ENCODE measurements around the gene DVL3. TPM values are rescaled to one million over a fixed set of nuclear protein-coding genes. Genes with fewer than 3 reads are reported as not detected.
"Not testable (repeated sequence)": the region's sequence is repeated elsewhere in the genome, so short reads cannot be mapped to it uniquely, and the experiment has no call there.

The DVL3 gene
- total RNA-seq, 4 donors from 2014 or later = 45.2 to 86.5 (median 66.1) TPM

DNA sequence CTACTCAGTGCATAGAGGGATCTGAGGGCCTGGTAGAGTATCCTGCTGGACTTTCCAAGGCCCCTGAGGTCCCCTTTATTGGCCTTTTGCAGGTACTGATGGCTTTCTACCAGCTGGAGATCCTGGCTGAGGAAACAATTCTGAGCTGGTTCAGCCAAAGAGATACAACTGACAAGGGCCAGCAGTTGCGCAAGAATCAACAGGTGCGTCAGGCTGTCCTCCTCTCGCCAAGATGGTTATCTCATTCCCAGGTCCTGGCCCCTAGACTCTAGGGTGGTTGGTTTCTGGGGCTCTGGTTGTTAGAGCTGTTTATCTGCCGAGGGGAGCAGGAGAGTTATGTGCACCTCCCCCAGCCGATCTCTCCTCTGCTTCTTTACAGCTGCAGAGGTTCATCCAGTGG is 10.7 kb upstream of the DVL3 start:
- H3K36me3 ChIP-seq = peaks cover 6 to 74% (median 20%) of the 10 kb centered on the region in 3 donors
- H3K4me3 ChIP-seq = no peak overlapping the region
- H3K27me3 ChIP-seq = no peaks in the 10 kb centered on the region
- DNase-seq (ENCODE audit: low spot score in 2 of 2) = no peak
- no peak overlapping the region for H3K27ac ChIP-seq
- H3K9me3 ChIP-seq = no peaks in the 10 kb centered on the region
- WGBS, 2 donors = 80 to 81% methylated on average over 5 of the region's 5 CpGs
- TF ChIP-seq EP300 (IDR thresholded peaks at IDR 0.05) = no peak
- no peak for TF ChIP-seq POLR2A (IDR thresholded peaks at IDR 0.05)
- TF ChIP-seq CTCF (IDR thresholded peaks at IDR 0.05) = no peak
- peaks cover 0 to 8% (median 0%) of the 10 kb centered on the region in 4 donors for H3K4me1 ChIP-seq

DNA sequence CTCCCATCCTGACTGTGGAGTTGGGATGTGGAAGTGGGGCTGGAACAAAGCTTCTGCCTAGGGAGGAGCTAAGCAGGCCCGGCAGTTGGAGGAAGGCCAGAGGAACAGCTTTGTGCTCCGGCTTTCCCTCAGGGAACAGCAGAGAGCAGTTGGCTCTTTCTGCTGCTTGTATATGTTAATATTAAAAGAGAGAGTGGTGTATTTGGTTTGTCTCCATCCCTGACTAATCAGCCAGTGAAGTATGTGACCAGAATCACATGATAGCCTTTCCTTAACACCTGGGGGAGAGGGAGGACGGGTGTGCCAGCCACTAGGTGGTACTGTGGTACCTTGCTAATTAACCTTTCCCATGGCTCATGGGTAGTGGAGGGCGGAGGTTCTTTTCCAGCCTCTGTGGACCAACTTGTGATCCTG is 10.1 kb upstream of the DVL3 start:
- Histone ChIP-seq H3K27ac (no peak overlapping the region), H3K9me3 (no peaks in the 10 kb centered on the region), H3K27me3 (no peaks in the 10 kb centered on the region), H3K4me3 (no peak overlapping the region), H3K36me3 (peaks cover 6 to 68% (median 20%) of the 10 kb centered on the region in 3 donors), H3K4me1 (peaks cover 0 to 8% (median 0%) of the 10 kb centered on the region in 4 donors)
- 27% methylated on average over 4 of the region's 4 CpGs for WGBS, 2 donors
- TF ChIP-seq CTCF (IDR thresholded peaks at IDR 0.05) = peak in 2 of 5 experiments; percentile 12 to 18
- no peak for TF ChIP-seq POLR2A (IDR thresholded peaks at IDR 0.05)
- DNase-seq (ENCODE audit: low spot score in 2 of 2) = no peak

GRCh38 chr3:184145751-184146270 is 9.4 kb upstream of the DVL3 start:
- H3K36me3 ChIP-seq = peaks cover 6 to 61% (median 20%) of the 10 kb centered on the region in 3 donors
- no peak for TF ChIP-seq EP300 (IDR thresholded peaks at IDR 0.05)
- no peak for TF ChIP-seq POLR2A (IDR thresholded peaks at IDR 0.05)
- no peak for TF ChIP-seq CTCF (IDR thresholded peaks at IDR 0.05)
- DNase-seq (ENCODE audit: low spot score in 2 of 2) = no peak
- H3K4me3 ChIP-seq = no peak overlapping the region
- WGBS, 2 donors = 85 to 88% methylated on average over 8 of the region's 8 CpGs
- H3K27ac ChIP-seq = no peak overlapping the region
- no peaks in the 10 kb centered on the region for H3K9me3 ChIP-seq
- H3K27me3 ChIP-seq = no peaks in the 10 kb centered on the region
- peaks cover 0 to 8% (median 0%) of the 10 kb centered on the region in 4 donors for H3K4me1 ChIP-seq

DNA sequence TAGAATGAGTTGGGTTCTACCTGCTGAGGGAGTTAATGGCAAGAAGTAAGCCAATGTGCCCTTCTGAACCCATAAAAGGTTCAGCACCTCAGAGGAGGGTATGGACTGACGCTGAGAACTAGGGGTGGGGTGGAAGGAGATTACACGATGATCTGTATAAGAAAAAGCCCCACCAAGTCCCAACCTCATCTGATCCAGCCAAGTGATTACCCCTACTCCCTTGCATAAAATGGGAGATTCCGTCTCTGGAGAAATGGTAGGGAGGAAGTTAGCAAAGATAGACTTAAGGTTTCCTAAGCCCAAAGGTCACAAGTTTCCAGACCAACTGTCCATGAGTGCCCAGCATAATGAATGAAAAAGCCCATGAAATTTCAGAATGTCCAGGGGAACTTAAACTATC is 7.1 kb upstream of the DVL3 start:
- no peaks in the 10 kb centered on the region for H3K27me3 ChIP-seq
- H3K9me3 ChIP-seq = no peaks in the 10 kb centered on the region
- H3K27ac ChIP-seq = no peak overlapping the region
- TF ChIP-seq CTCF (IDR thresholded peaks at IDR 0.05) (no peak), POLR2A (IDR thresholded peaks at IDR 0.05) (no peak), EP300 (IDR thresholded peaks at IDR 0.05) (no peak)
- 75 to 83% methylated on average over 3 of the region's 3 CpGs for WGBS, 2 donors
- H3K4me3 ChIP-seq = no peak overlapping the region
- H3K4me1 ChIP-seq = peaks cover 0 to 8% (median 0%) of the 10 kb centered on the region in 4 donors
- H3K36me3 ChIP-seq = peaks cover under 1 to 38% (median 14%) of the 10 kb centered on the region in 3 donors
- DNase-seq (ENCODE audit: low spot score in 2 of 2) = no peak

DNA sequence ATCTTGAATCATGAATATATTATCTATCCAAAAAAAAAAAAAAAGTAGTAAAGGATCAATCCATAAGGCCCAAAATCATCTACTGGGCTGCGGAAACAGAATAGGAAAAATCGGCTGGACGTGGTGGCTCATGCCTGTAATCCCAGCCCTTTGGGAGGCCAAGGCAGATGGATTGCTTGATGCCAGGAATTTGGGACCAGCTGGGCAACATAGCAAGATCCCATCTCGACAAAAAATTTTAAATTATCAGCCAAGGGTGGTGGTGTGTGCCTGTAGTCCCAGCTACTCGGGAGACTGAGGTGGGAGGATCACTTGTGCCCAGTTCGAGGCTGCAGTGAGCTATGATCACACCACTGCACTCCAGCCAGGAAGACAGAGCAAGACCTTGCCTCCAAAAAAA is 6.1 kb upstream of the DVL3 start:
- TF ChIP-seq EP300 (IDR thresholded peaks at IDR 0.05) (no peak), POLR2A (IDR thresholded peaks at IDR 0.05) (no peak), CTCF (IDR thresholded peaks at IDR 0.05) (no peak)
- Histone ChIP-seq H3K27me3 (no peaks in the 10 kb centered on the region), H3K9me3 (no peaks in the 10 kb centered on the region), H3K4me3 (no peak overlapping the region), H3K4me1 (peaks cover 0 to 15% (median 0%) of the 10 kb centered on the region in 4 donors), H3K27ac (no peak overlapping the region), H3K36me3 (peaks cover 0 to 28% (median 9%) of the 10 kb centered on the region in 3 donors)
- no peak for DNase-seq (ENCODE audit: low spot score in 2 of 2)
- 93 to 98% methylated on average over 6 of the region's 6 CpGs for WGBS, 2 donors

GRCh38 chr3:184149770-184150169 is 5.4 kb upstream of the DVL3 start:
- WGBS, 2 donors = 54 to 55% methylated on average over 6 of the region's 6 CpGs
- H3K27me3 ChIP-seq; H3K4me3 ChIP-seq; DNase-seq (ENCODE audit: low spot score in 2 of 2); H3K9me3 ChIP-seq; H3K27ac ChIP-seq: not testable (repeated sequence)
- H3K36me3 ChIP-seq = peaks cover 0 to 21% (median 4%) of the 10 kb centered on the region in 3 donors
- H3K4me1 ChIP-seq = peaks cover 0 to 20% (median 0%) of the 10 kb centered on the region in 4 donors
